IMR-90 (cell line): Measurements from ENCODE around the gene ZSCAN5C. TPM values are rescaled to one million over a fixed set of nuclear protein-coding genes. Genes with fewer than 3 reads are reported as not detected.

ENCODE experiments used
- ATAC-seq: fragments of 200-7000 bp; cut with Tn5 transposase; 2 replicates; pipeline ENCODE4 v1.9.1; 2020; ENCODE audit warnings: low read depth, mild to moderate bottlenecking, moderate library complexity
- BruUV-seq: library from RNA; stranded (reverse); fragments of 400-500 nt; replicated peaks from 2 replicates; lab custom pipeline; 2021; lab: Mats Ljungman, UMichigan
- CTCF ChIA-PET: fragments of 300-600 bp; formaldehyde crosslinking; extraction: SDS; loops from one replicate; lab custom pipeline; 2021; ENCODE audit warnings: antibody characterized with exemption; lab: Yijun Ruan, JAX
- POLR2A ChIA-PET: fragments of 300-600 bp; sonication (Branson Sonifier 250); formaldehyde crosslinking; loops from one replicate; lab custom pipeline; 2022; ENCODE audit warnings: antibody characterized with exemption; ENCODE audit not compliant: unreplicated experiment; lab: Charles Lee
- DNase-seq: peaks from one replicate; pipeline ENCODE4 v3.0.0; 2013
- H2AFZ ChIP-seq: replicated peaks from 2 replicates; pipeline ENCODE3; 2013; ENCODE audit warnings: low read length, mild to moderate bottlenecking; ENCODE audit not compliant: poor library complexity
- H2AK5ac ChIP-seq: 2 replicates; pipeline ENCODE4 v1.6.1; 2013; ENCODE audit warnings: low read depth, low read length, inconsistent platforms
- H2AK9ac ChIP-seq: replicated peaks from 2 replicates; pipeline ENCODE3; 2013; ENCODE audit warnings: mild to moderate bottlenecking, low read depth, low read length, moderate library complexity; ENCODE audit not compliant: poor library complexity
- H2BK120ac ChIP-seq: 2 replicates; pipeline ENCODE4 v1.6.1; 2013; ENCODE audit warnings: low read depth, low read length, inconsistent platforms
- H2BK15ac ChIP-seq: 3 replicates; pipeline ENCODE4 v1.6.1; 2013; ENCODE audit warnings: low read depth, low read length, inconsistent platforms
- H2BK20ac ChIP-seq: 2 replicates; pipeline ENCODE4 v1.6.1; 2013; ENCODE audit warnings: low read depth, mild to moderate bottlenecking, inconsistent platforms, low read length, moderate library complexity
- H2BK5ac ChIP-seq: 2 replicates; pipeline ENCODE4 v1.6.1; 2013; ENCODE audit warnings: mild to moderate bottlenecking, low read depth, low read length, inconsistent platforms; ENCODE audit not compliant: poor library complexity, severe bottlenecking
- H3K14ac ChIP-seq: replicated peaks from 2 replicates; pipeline ENCODE4 v1.6.1; 2013; ENCODE audit warnings: low read depth, low read length, inconsistent platforms
- H3K18ac ChIP-seq: 2 replicates; pipeline ENCODE4 v1.6.1; 2013; ENCODE audit warnings: low read depth, low read length, control low read depth
- H3K23ac ChIP-seq: 2 replicates; pipeline ENCODE4 v1.6.1; 2013; ENCODE audit warnings: low read depth, low read length, inconsistent platforms
- H3K27ac ChIP-seq: 2 replicates; pipeline ENCODE4 v1.5.1; 2013; ENCODE audit warnings: mild to moderate bottlenecking, control low read depth, low read length; ENCODE audit not compliant: insufficient read depth
- H3K27me3 ChIP-seq: 2 replicates; pipeline ENCODE4 v1.6.1; 2013; ENCODE audit warnings: low read length; ENCODE audit not compliant: control insufficient read depth, insufficient read depth
- H3K36me3 ChIP-seq: 2 replicates; pipeline ENCODE4 v1.6.1; 2013; ENCODE audit warnings: low read length, mixed read lengths; ENCODE audit not compliant: control insufficient read depth, insufficient read depth
- H3K4ac ChIP-seq: 2 replicates; pipeline ENCODE4 v1.6.1; 2013; ENCODE audit warnings: low read depth, low read length, inconsistent platforms
- H3K4me1 ChIP-seq: 2 replicates; pipeline ENCODE4 v1.6.1; 2013; ENCODE audit warnings: low read length, mixed read lengths; ENCODE audit not compliant: control insufficient read depth, insufficient read depth
- H3K4me2 ChIP-seq: 2 replicates; pipeline ENCODE4 v1.6.1; 2013; ENCODE audit warnings: low read depth, mild to moderate bottlenecking, control low read depth, low read length, moderate library complexity
- H3K4me3 ChIP-seq: 2 replicates; pipeline ENCODE4 v1.5.1; 2013; ENCODE audit warnings: low read depth, mild to moderate bottlenecking, control low read depth, low read length, moderate library complexity; ENCODE audit not compliant: insufficient read depth
- H3K56ac ChIP-seq: 2 replicates; pipeline ENCODE4 v1.6.1; 2013; ENCODE audit warnings: low read length, inconsistent platforms; ENCODE audit not compliant: insufficient read depth; ENCODE audit errors: extremely low read depth
- H3K79me1 ChIP-seq, 2 experiments: 2 replicates each; pipeline ENCODE4 v1.6.1; 2013; ENCODE audit warnings: low read length in 2 of 2, inconsistent platforms in 1 of 2, low read depth in 1 of 2
- H3K9ac ChIP-seq: 2 replicates; pipeline ENCODE4 v1.6.1; 2013; ENCODE audit warnings: low read depth, low read length, control low read depth
- H3K9me1 ChIP-seq: 2 replicates; pipeline ENCODE4 v1.6.1; 2013; ENCODE audit warnings: low read length, inconsistent platforms; ENCODE audit not compliant: insufficient read depth
- H3K9me3 ChIP-seq: 2 replicates; pipeline ENCODE4 v1.6.1; 2013; ENCODE audit warnings: low read length; ENCODE audit not compliant: control insufficient read depth, insufficient read depth
- H4K20me1 ChIP-seq: 2 replicates; pipeline ENCODE4 v1.6.1; 2013; ENCODE audit warnings: low read length, inconsistent platforms; ENCODE audit not compliant: insufficient read depth
- H4K5ac ChIP-seq: 2 replicates; pipeline ENCODE4 v1.6.1; 2013; ENCODE audit warnings: mild to moderate bottlenecking, low read depth, low read length, control low read depth
- H4K8ac ChIP-seq, 2 experiments: 2 replicates each; pipeline ENCODE4 v1.6.1; 2013; ENCODE audit warnings: low read depth in 2 of 2, low read length in 2 of 2, control low read depth in 1 of 2, inconsistent platforms in 1 of 2
- H4K91ac ChIP-seq: 2 replicates; pipeline ENCODE4 v1.6.1; 2013; ENCODE audit warnings: low read depth, low read length, inconsistent platforms; ENCODE audit not compliant: insufficient read depth
- NFE2L2 ChIP-seq: fragments of 150-350 bp; IDR thresholded peaks from 2 replicates; pipeline ENCODE4 v1.6.1; 2016; ENCODE audit warnings: low read depth, mild to moderate bottlenecking, low read length
- RAD21 ChIP-seq: IDR thresholded peaks from 2 replicates; pipeline ENCODE4 v1.6.1; 2012; ENCODE audit warnings: low read length, improper control_type of control experiment
- RCOR1 ChIP-seq: IDR thresholded peaks from 2 replicates; pipeline ENCODE4 v1.6.1; 2012; ENCODE audit warnings: mild to moderate bottlenecking, low read length, improper control_type of control experiment; ENCODE audit not compliant: insufficient replicate concordance
- USF2 ChIP-seq: fragments of 150-350 bp; IDR thresholded peaks from 2 replicates; pipeline ENCODE4 v1.6.1; 2017; ENCODE audit warnings: mild to moderate bottlenecking, antibody characterized with exemption, low read length, low read depth
- WGBS, 2 experiments: methylation state at CpG; one replicate each; pipeline versions ENCODE4 v1.1.5 to v1.1.7; 2013; ENCODE audit warnings: missing lambda C conversion rate in 2 of 2; ENCODE audit not compliant: insufficient read length in 1 of 2; ENCODE audit errors: extremely low coverage in 2 of 2; 5-methylcytosine and 5-hydroxymethylcytosine counted together
- dilution Hi-C: fragments of 300-500 bp; cut with HindIII; formaldehyde crosslinking; loops from one replicate; pipeline ENCODE4 v1.14.3; 2018; ENCODE audit warnings: low sequenced_read_pairs; ENCODE audit not compliant: unreplicated experiment
- in situ Hi-C: fragments of 300-500 bp; cut with MboI; formaldehyde crosslinking; loops from 3 replicates; pipeline ENCODE4 v1.14.3; 2019; ENCODE audit warnings: low sequenced_read_pairs, inconsistent platforms, mixed read lengths
- intact Hi-C: fragments of 100-400 bp; cut with micrococcal nuclease; formaldehyde crosslinking; loops from 2 replicates; pipeline ENCODE4 v1.10.0; 2022
- polyA plus RNA-seq, 3 experiments: library from polyadenylated mRNA; depleted of rRNA; stranded (reverse); fragments of >200 nt; gene quantifications; 2 replicates each; pipeline ENCODE4 v1.2.3, GENCODE V29; 2012; ENCODE audit warnings: low replicate concordance in 1 of 3
- total RNA-seq: library from RNA; depleted of rRNA; stranded (reverse); fragments of >200 nt; gene quantifications from 2 replicates; pipeline ENCODE4 v1.2.3, GENCODE V29; 2012

ZSCAN5C gene
- total and polyA plus RNA-seq, 2 of the 4 experiments (the other 2 are of a cell fraction) = not detected

- H3K9ac ChIP-seq = no peak overlapping the region
- H2BK20ac ChIP-seq = no peak overlapping the region
- no TSS peak for BruUV-seq
- H3K27me3 ChIP-seq = no peaks in the 10 kb centered on the region
- peaks cover 40% of the 10 kb centered on the region for H3K36me3 ChIP-seq
- ATAC-seq = no peak
- peaks cover 19% of the 10 kb centered on the region for H4K20me1 ChIP-seq
- no peak overlapping the region for H3K14ac ChIP-seq
- H2AFZ ChIP-seq = no peak overlapping the region
- no peak overlapping the region for H2BK120ac ChIP-seq
- no peak for TF ChIP-seq RCOR1
- TF ChIP-seq RAD21 = no peak
- TF ChIP-seq NFE2L2 = no peak
- no peak for TF ChIP-seq USF2
- no peak overlapping the region for H3K56ac ChIP-seq
- H2BK15ac ChIP-seq = no peak overlapping the region
- POLR2A ChIA-PET = no interaction called here
- in situ Hi-C loops (no loop called here), dilution Hi-C loops (no loop called here), intact Hi-C loops (no loop called here)
- no peak overlapping the region for H3K27ac ChIP-seq
- no peak overlapping the region for H4K5ac ChIP-seq
- 90% methylated on average over 5 of the region's 11 CpGs; no CpG with 5 or more reads in 1 of the 2 experiments for WGBS, 2 experiments
- no peaks in the 10 kb centered on the region for H3K9me3 ChIP-seq
- peaks cover 6% of the 10 kb centered on the region; the same call in 1 of the 2 replicates for H3K9me1 ChIP-seq
- H3K23ac ChIP-seq = no peak overlapping the region
- no peak overlapping the region for H3K18ac ChIP-seq
- no peak overlapping the region for H3K4me2 ChIP-seq
- CTCF ChIA-PET = no interaction called here
- H2BK5ac ChIP-seq = no peak overlapping the region
- no peak for DNase-seq
- no peak overlapping the region for H3K4me3 ChIP-seq
- peaks cover 14 to 17% of the 10 kb centered on the region in 2 experiments for H3K79me1 ChIP-seq
- no peak overlapping the region for H2AK5ac ChIP-seq
- H3K4me1 ChIP-seq = peaks cover 5% of the 10 kb centered on the region; the same call in 1 of the 2 replicates
- no peak overlapping the region for H3K4ac ChIP-seq
- H2AK9ac ChIP-seq = no peak overlapping the region
- no peak overlapping the region for H4K91ac ChIP-seq
- no peak overlapping the region for H4K8ac ChIP-seq
Measured at GRCh38 chr19:56156768-56157167, 45.3 kb upstream of the ZSCAN5C start.
